ENCODE results near the gene NOL9. TPM values are rescaled to one million over a fixed set of nuclear protein-coding genes. Genes with fewer than 3 reads are reported as not detected.

NOL9 gene
- total and polyA plus RNA-seq, 9 of the 15 experiments (the other 6 are each of a cell fraction or from before 2014, with no cell fraction given) = 5.6 to 76.5 (median 47.3) TPM

DNA sequence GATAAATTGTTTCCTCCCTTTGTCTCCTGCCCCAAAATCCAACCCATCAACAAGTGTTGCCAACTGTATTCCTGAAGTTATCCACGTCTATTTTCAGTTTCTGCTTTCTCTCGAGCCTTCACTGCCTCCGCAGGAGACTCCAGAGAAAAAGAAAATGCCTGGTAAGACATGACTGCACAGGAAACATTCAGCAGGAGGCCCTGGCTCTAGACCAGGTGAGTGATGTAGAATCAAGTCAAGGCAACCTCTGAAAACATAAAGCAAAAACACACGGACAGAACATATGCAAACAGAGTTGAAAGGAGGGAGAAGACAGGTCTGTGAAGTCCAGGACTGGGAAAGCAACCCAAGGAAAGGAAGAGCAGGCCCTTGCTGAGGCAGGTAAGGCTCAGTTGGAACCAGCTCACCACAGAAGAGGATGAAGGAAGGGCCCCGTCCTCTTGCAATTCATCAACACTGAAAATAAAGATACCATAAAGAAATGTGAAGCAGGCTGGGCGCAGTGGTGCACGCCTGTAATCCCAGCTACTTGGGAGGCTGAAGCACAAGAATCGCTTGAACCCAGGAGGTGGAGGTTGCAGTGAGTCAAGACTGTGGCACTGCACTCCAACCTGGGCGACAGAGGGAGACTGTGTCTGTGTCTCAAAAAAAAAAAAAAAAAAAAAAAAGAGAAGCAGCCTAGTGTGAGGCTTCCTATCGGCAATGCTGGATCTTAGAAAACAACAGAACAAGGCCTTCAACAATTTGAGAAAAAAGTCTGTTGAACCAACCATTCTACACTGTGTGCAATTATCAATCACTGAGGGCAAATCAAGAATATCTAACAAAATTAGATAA is 8.8 kb downstream of the NOL9 start:
- CTCF ChIA-PET (ENCODE audit: low intra/inter-chr PET ratio) = no interaction called here
- Histone ChIP-seq H3K4me3 (no peak overlapping the region), H3K9me1 (ENCODE audit: control insufficient read depth, insufficient read depth, low read length) (no peaks in the 10 kb centered on the region), H2AFZ (ENCODE audit: low read depth, low read length) (no peak overlapping the region), H3K9me3 (replicated peaks; ENCODE audit: control insufficient read depth, insufficient read depth, low read depth, low read length) (no peaks in the 10 kb centered on the region), H3K79me2 (ENCODE audit: control insufficient read depth, insufficient read depth, low read length) (peaks cover 8% of the 10 kb centered on the region; the same call in 1 of the 3 replicates), H3K36me3 (ENCODE audit: control insufficient read depth, insufficient read depth, low read length) (peaks cover 95% of the 10 kb centered on the region), H3K27ac (ENCODE audit: extremely low read depth, low read depth, low read length) (no peak overlapping the region), H4K20me1 (replicated peaks; ENCODE audit: control insufficient read depth, insufficient read depth, low read length) (0 out of 2 replicates have a peak, but pooled peaks cover 6% of the 10 kb centered on the region), H3K9ac (ENCODE audit: insufficient read depth in 1 of 2, low read depth in 2 of 2, low read length in 2 of 2) (no peak overlapping the region), H3K4me2 (ENCODE audit: insufficient read depth, low read length) (no peak overlapping the region), H3K27me3 (ENCODE audit: control insufficient read depth in 2 of 2, insufficient read depth in 2 of 2, low read length in 2 of 2) (no peaks in the 10 kb centered on the region), H3K4me1 (replicated peaks in 1 of 2; ENCODE audit: control insufficient read depth in 2 of 2, insufficient read depth in 2 of 2, low read length in 2 of 2) (no peaks in the 10 kb centered on the region)
- DNase-seq (ENCODE audit: extremely low read depth in 1 of 4, low spot score in 3 of 4) (no peak), ATAC-seq (no peak), FAIRE-seq (peak; percentile 54)
- BruUV-seq (replicated peaks) = no TSS peak
- intact Hi-C loops (cut with micrococcal nuclease) (no loop called here), in situ Hi-C loops (cut with MboI) (no loop called here)
- TF ChIP-seq ZFP91 (CRISPR knock-in tag; IDR thresholded peaks at IDR 0.05) (no peak), DPF2 (IDR thresholded peaks at IDR 0.05) (no peak), NR2C2 (CRISPR knock-in tag; IDR thresholded peaks at IDR 0.05) (no peak), NR2C2 (tag; IDR thresholded peaks at IDR 0.05) (no peak)
- TF ChIP-seq, protein P1, sequence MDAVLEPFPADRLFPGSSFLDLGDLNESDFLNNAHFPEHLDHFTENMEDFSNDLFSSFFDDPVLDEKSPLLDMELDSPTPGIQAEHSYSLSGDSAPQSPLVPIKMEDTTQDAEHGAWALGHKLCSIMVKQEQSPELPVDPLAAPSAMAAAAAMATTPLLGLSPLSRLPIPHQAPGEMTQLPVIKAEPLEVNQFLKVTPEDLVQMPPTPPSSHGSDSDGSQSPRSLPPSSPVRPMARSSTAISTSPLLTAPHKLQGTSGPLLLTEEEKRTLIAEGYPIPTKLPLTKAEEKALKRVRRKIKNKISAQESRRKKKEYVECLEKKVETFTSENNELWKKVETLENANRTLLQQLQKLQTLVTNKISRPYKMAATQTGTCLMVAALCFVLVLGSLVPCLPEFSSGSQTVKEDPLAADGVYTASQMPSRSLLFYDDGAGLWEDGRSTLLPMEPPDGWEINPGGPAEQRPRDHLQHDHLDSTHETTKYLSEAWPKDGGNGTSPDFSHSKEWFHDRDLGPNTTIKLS (IDR thresholded peaks at IDR 0.05; ENCODE audit: borderline replicate concordance, low read depth) = no peak
- POLR2A ChIA-PET = no interaction called here
- WGBS (ENCODE audit: insufficient coverage, low coverage, missing lambda C conversion rate) = 79% methylated on average over 10 of the region's 10 CpGs
